SU-DHL-6 (cell line): Measurements from ENCODE around the gene ADGRG1.

Source experiments
- H2AFZ ChIP-seq: fragments of 200-600 bp; sonication (generic); 2 replicates; pipeline ENCODE4 v1.6.1; 2014; ENCODE audit warnings: low read depth, mild to moderate bottlenecking, moderate library complexity, mixed read lengths, antibody characterized with exemption, low read length; ENCODE audit not compliant: severe bottlenecking
- H3F3A ChIP-seq: fragments of 200-600 bp; shearing (Covaris generic); 2 replicates; pipeline ENCODE4 v1.6.0; 2016; ENCODE audit warnings: antibody characterized with exemption, mild to moderate bottlenecking; ENCODE audit not compliant: insufficient read depth
- H3K27ac ChIP-seq: fragments of 200-600 bp; sonication (generic); 2 replicates; pipeline ENCODE4 v1.5.1; 2016; ENCODE audit warnings: low read depth, mild to moderate bottlenecking, low read length, moderate library complexity, mixed read lengths
- H3K27me3 ChIP-seq: fragments of 200-600 bp; sonication (generic), shearing (Covaris generic); 2 replicates; pipeline ENCODE4 v1.6.0; 2014; ENCODE audit warnings: mild to moderate bottlenecking, low read length
- H3K36me3 ChIP-seq: fragments of 200-600 bp; sonication (generic); 2 replicates; pipeline ENCODE4 v1.6.1; 2014; ENCODE audit warnings: mild to moderate bottlenecking, low read length, mixed read lengths
- H3K4me2 ChIP-seq: fragments of 300-600, 200-600 bp; shearing (Covaris generic), sonication (generic); 2 replicates; pipeline ENCODE4 v1.6.0; 2014; ENCODE audit warnings: low read length, low read depth, mild to moderate bottlenecking; ENCODE audit not compliant: poor library complexity, severe bottlenecking
- H3K4me3 ChIP-seq: fragments of 200-600 bp; sonication (generic); 2 replicates; pipeline ENCODE4 v1.5.1; 2014; ENCODE audit warnings: antibody characterized with exemption, low read length, mild to moderate bottlenecking, mixed read lengths; ENCODE audit not compliant: insufficient read depth, poor library complexity, severe bottlenecking
- H3K79me2 ChIP-seq: fragments of 200-600 bp; sonication (generic); 2 replicates; pipeline ENCODE4 v1.6.1; 2014; ENCODE audit warnings: mild to moderate bottlenecking, low read length, moderate library complexity; ENCODE audit not compliant: insufficient read depth
- H3K9ac ChIP-seq: fragments of 200-600 bp; sonication (generic); 2 replicates; pipeline ENCODE4 v1.7.0; 2014; ENCODE audit warnings: mild to moderate bottlenecking, low read length
- H3K9me2 ChIP-seq: fragments of 200-600 bp; sonication (generic); replicated peaks from 2 replicates; pipeline ENCODE4 v1.6.1; 2014; ENCODE audit warnings: low read length; ENCODE audit not compliant: insufficient read depth
- H3K9me3 ChIP-seq: fragments of 200-600 bp; sonication (generic); 2 replicates; pipeline ENCODE4 v1.6.1; 2014; ENCODE audit warnings: low read length, mixed read lengths; ENCODE audit not compliant: insufficient read depth
- H4K20me1 ChIP-seq: fragments of 200-600 bp; sonication (generic); 2 replicates; pipeline ENCODE4 v1.6.1; 2014; ENCODE audit warnings: low read depth, mild to moderate bottlenecking, antibody characterized with exemption, low read length, moderate library complexity, mixed read lengths
- EZH2phosphoT487 ChIP-seq: fragments of 200-600 bp; sonication (generic), shearing (Covaris generic); conservative IDR thresholded peaks from 2 replicates; pipeline ENCODE4 v1.6.1; 2018; ENCODE audit warnings: mild to moderate bottlenecking, antibody characterized with exemption, low read length, moderate library complexity, mixed read lengths
- TF ChIP-seq, protein P1 (sequence below): fragments of 200-600 bp; sonication (generic); IDR thresholded peaks from one replicate; pipeline ENCODE4 v1.5.1; 2017; ENCODE audit warnings: antibody characterized with exemption, mild to moderate bottlenecking, low read length, moderate library complexity; ENCODE audit not compliant: insufficient read depth, poor library complexity, severe bottlenecking

The ADGRG1 gene

GRCh38 chr16:57703416-57704010, 75.1 kb downstream of the ADGRG1 start:
- Histone ChIP-seq H3K9me2 (no peaks in the 10 kb centered on the region), H4K20me1 (no peaks in the 10 kb centered on the region), H3K79me2 (no peaks in the 10 kb centered on the region), H3K4me2 (no peak overlapping the region), H3K9ac (no peak overlapping the region), H3K9me3 (no peaks in the 10 kb centered on the region), H3K36me3 (no peaks in the 10 kb centered on the region), H3K27me3 (no peaks in the 10 kb centered on the region), H3K27ac (no peak overlapping the region), H2AFZ (no peak overlapping the region), H3K4me3 (no peak overlapping the region), H3F3A (no peaks in the 10 kb centered on the region)
- TF ChIP-seq, protein P1, sequence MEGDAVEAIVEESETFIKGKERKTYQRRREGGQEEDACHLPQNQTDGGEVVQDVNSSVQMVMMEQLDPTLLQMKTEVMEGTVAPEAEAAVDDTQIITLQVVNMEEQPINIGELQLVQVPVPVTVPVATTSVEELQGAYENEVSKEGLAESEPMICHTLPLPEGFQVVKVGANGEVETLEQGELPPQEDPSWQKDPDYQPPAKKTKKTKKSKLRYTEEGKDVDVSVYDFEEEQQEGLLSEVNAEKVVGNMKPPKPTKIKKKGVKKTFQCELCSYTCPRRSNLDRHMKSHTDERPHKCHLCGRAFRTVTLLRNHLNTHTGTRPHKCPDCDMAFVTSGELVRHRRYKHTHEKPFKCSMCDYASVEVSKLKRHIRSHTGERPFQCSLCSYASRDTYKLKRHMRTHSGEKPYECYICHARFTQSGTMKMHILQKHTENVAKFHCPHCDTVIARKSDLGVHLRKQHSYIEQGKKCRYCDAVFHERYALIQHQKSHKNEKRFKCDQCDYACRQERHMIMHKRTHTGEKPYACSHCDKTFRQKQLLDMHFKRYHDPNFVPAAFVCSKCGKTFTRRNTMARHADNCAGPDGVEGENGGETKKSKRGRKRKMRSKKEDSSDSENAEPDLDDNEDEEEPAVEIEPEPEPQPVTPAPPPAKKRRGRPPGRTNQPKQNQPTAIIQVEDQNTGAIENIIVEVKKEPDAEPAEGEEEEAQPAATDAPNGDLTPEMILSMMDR: no peak
- TF ChIP-seq EZH2phosphoT487: no peak

DNA sequence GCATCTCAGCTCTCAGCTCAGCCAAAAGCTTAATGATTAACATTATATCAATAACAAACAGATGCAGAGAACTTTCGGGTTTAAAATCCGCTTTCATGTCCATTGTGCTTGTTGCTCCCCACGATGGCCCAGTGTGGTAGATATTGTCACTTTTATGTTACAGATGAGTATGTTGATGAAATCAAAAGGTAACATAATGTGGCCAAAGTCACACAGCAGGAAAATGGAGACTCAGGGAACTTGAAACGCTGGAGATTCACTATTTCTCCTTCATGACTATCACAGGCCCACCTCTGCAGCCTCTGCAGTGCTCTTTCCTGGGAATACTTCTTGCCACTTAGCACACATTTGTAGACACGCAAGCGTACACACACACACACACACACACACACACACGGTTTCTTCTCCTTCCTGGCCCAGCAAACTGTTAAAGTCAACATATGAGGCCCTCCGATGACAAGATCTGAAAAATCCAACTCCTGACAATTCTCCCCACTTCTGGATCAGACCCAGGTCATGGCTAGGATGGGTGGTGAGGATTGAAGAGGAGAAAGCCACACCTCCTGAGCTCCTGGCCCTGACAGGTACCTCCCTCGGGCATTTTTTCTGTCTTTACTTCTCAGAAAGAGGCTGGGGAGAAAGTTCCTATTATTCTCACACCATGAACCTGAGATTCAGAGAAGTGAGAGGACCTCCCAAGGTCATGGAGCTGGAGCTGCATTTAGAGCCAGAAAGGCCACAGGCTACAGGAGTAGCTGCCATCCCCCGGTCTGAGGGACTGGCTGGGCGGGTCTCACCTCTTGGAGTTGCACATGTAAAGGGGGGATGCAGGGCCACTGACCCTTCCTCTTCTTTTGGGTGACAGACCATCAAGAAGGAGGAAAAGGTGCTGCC, 75.8 kb downstream of the ADGRG1 start:
- Histone ChIP-seq H2AFZ (no peak overlapping the region), H3K4me3 (no peak overlapping the region), H3F3A (no peaks in the 10 kb centered on the region), H3K27me3 (no peaks in the 10 kb centered on the region), H4K20me1 (no peaks in the 10 kb centered on the region), H3K9ac (no peak overlapping the region), H3K9me3 (no peaks in the 10 kb centered on the region), H3K79me2 (no peaks in the 10 kb centered on the region), H3K4me2 (no peak overlapping the region), H3K36me3 (no peaks in the 10 kb centered on the region), H3K27ac (no peak overlapping the region), H3K9me2 (no peaks in the 10 kb centered on the region)
- TF ChIP-seq EZH2phosphoT487: no peak
- TF ChIP-seq, protein P1: no peak

DNA sequence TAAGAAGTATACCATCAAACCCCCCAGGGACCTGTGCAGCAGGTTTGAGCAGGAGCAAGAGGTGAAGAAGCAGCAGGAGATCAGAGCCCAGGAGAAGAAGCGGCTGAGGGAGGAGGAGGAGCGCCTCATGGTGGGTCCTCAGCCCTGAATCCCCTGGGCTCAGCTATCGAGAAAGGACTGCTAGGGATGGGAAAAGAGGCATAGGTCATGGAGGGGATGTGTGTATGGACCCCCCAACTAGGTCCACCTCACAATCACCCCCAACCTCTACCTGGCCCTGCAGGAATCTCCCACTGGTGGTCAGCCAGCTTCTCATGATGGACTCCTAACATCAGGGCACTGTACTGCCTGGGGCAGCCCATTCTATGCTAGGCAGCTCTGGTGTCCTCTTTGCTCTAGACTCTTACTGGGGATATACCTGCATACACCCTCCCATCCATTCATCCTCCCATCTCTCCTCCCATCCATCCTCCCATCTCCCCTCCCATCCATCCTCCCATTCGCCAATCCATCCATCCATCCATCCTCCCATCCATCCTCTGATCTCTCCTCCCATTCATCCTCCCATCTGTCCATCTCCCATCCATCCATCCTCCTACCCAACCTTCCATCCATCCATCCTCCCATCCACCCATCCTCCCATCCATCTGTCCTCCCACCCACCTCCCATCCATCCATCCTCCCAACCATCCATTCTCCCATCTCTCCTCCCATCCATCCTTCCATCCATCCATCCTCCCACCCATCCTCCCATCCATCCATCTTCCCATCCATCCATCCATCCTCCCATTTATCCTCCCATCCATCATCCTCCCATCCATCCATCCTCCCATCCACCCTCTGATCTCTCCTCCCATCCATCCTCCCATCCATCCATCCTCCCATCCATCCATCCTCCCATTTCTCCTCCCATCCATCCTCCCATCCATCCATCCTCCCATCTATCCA, 76.7 kb downstream of the ADGRG1 start:
- TF ChIP-seq, protein P1: no peak
- no peak for TF ChIP-seq EZH2phosphoT487
- H4K20me1 ChIP-seq: no peaks in the 10 kb centered on the region
- no peak overlapping the region for H3K9ac ChIP-seq
- H3K79me2 ChIP-seq: no peaks in the 10 kb centered on the region
- no peak overlapping the region for H3K27ac ChIP-seq
- no peaks in the 10 kb centered on the region for H3F3A ChIP-seq
- H3K4me3 ChIP-seq: no peak overlapping the region
- no peaks in the 10 kb centered on the region for H3K36me3 ChIP-seq
- H3K27me3 ChIP-seq: no peaks in the 10 kb centered on the region
- H3K9me3 ChIP-seq: no peaks in the 10 kb centered on the region
- no peaks in the 10 kb centered on the region for H3K9me2 ChIP-seq
- no peak overlapping the region for H3K4me2 ChIP-seq
- no peak overlapping the region for H2AFZ ChIP-seq
